ENCODE results near the gene RBM41. TPM values are rescaled to one million over a fixed set of nuclear protein-coding genes. Genes with fewer than 3 reads are reported as not detected.

Gene RBM41
- total and polyA plus RNA-seq, 12 donors: 4.2 to 41.8 (median 12.3) TPM

- Histone ChIP-seq H3K27ac (no peak overlapping the region), H3K9me3 (replicated peaks in 1 of 3) (no peaks in the 10 kb centered on the region), H3K36me3 (replicated peaks in 1 of 2) (no peaks in the 10 kb centered on the region), H3K27me3 (peaks cover 12% of the 10 kb centered on the region), H3K4me1 (replicated peaks in 1 of 2) (no peaks in the 10 kb centered on the region), H3K4me3 (no peak overlapping the region)
- DNase-seq: no peak
- no peak for TF ChIP-seq POLR2A (IDR thresholded peaks at IDR 0.05)
- TF ChIP-seq CTCF (IDR thresholded peaks at IDR 0.05): no peak
- intact Hi-C loops (cut with DNase I): no loop called here
- WGBS, 4 donors: 26 to 45% (median 40%) methylated on average over 1 of the region's 1 CpG; no CpG with 5 or more reads in 1 of the 4 donors
Measured at GRCh38 chrX:107014936-107015335, 103.7 kb downstream of the RBM41 start.

Other genes starting within 250 kb of the RBM41 start
- under 1 TPM in 1 of 9 donors, not detected in 8; 0.25 TPM for gene RIPPLY1, start 215.5 kb downstream of the RBM41 start, total RNA-seq
- gene RIPPLY1, start 215.5 kb downstream of the RBM41 start, polyA plus RNA-seq: under 1 TPM in 2 of 3 donors, not detected in 1; 0.34 to 0.80 TPM
- 1 to 10 TPM in 7 of 9 donors, under 1 TPM in 2; 0.06 to 10.0 (median 1.4) TPM for gene CLDN2, start 198.4 kb downstream of the RBM41 start, total RNA-seq
- gene CLDN2, start 198.4 kb downstream of the RBM41 start, polyA plus RNA-seq: 1 to 10 TPM; 1.8 to 6.2 (median 1.9) TPM
- gene MORC4, start 118.6 kb downstream of the RBM41 start, total RNA-seq: 10 to 100 TPM; 30.6 to 50.7 (median 35.2) TPM
- gene MORC4, start 118.6 kb downstream of the RBM41 start, polyA plus RNA-seq: 10 to 100 TPM; 13.4 to 44.7 (median 22.7) TPM
- gene NUP62CL, start 87.6 kb upstream of the RBM41 start, total RNA-seq: 10 to 100 TPM in 1 of 9 donors, 1 to 10 TPM in 8; 1.3 to 12.2 (median 4.9) TPM
- 1 to 10 TPM; 3.8 to 4.9 (median 4.3) TPM for gene NUP62CL, start 87.6 kb upstream of the RBM41 start, polyA plus RNA-seq
- gene DNAAF6, start 87.8 kb upstream of the RBM41 start, total RNA-seq: not detected
- gene DNAAF6, start 87.8 kb upstream of the RBM41 start, polyA plus RNA-seq: not detected

All from adrenal gland (tissue), 12 donors.